Mucosa of rectum (tissue), 2 donors: ENCODE measurements around the gene XRN1.
"Not testable (repeated sequence)": the region's sequence is repeated elsewhere in the genome, so short reads cannot be mapped to it uniquely, and the experiment has no call there.

Source experiments
- H3K27ac ChIP-seq, 2 donors: one replicate each; pipeline ENCODE4 v1.7.0; 2013; ENCODE audit warnings: inconsistent platforms in 2 of 2, low read depth in 2 of 2, low read length in 2 of 2
- H3K27me3 ChIP-seq, 2 donors: one replicate each; pipeline ENCODE4 v1.7.0; 2013; ENCODE audit warnings: low read length in 2 of 2; ENCODE audit not compliant: control insufficient read depth in 2 of 2, insufficient read depth in 2 of 2
- H3K36me3 ChIP-seq, 2 donors: one replicate each; pipeline ENCODE4 v1.7.0; 2013; ENCODE audit warnings: low read length in 2 of 2; ENCODE audit not compliant: control insufficient read depth in 2 of 2, insufficient read depth in 2 of 2
- H3K4me1 ChIP-seq, 2 donors: one replicate each; pipeline ENCODE4 v1.7.0; 2013; ENCODE audit warnings: low read length in 2 of 2, mild to moderate bottlenecking in 1 of 2; ENCODE audit not compliant: control insufficient read depth in 2 of 2, insufficient read depth in 2 of 2
- H3K4me3 ChIP-seq, 2 donors: one replicate each; pipeline ENCODE4 v1.7.0; 2013; ENCODE audit warnings: low read length in 2 of 2
- H3K9ac ChIP-seq, 2 donors: one replicate each; pipeline ENCODE4 v1.7.0; 2013; ENCODE audit warnings: low read length in 2 of 2, low read depth in 1 of 2, mild to moderate bottlenecking in 1 of 2
- H3K9me3 ChIP-seq, 2 donors: one replicate each; pipeline ENCODE4 v1.7.0; 2013; ENCODE audit warnings: low read length in 2 of 2; ENCODE audit not compliant: control insufficient read depth in 2 of 2
- donor health status: healthy.
- donor health status: Normal muscosa, but diverticular disease.

Gene XRN1

DNA sequence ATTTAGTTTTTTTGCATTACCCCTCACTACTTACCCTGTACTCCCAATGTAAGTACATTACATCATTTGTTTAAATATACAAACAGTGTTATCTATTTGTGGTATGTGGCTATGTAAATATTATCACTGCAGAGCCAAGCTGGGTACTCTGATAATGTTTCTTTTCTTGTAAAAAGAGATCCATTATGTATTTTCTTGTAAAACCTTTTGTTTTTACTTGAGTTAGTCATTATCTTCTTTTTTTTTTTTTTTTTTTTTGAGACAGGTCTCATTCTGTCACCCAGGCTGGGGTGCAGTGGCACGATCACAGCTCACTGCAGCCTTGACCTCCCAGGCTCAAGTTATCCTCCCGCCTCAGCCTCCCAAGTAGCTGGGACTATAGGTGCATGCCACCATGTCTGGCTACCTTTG is 131.9 kb downstream of the XRN1 start:
- H3K9ac ChIP-seq, H3K27ac ChIP-seq, H3K4me3 ChIP-seq, H3K27me3 ChIP-seq, H3K9me3 ChIP-seq, H3K4me1 ChIP-seq: not testable (repeated sequence)
- peaks cover 24 to 35% of the 10 kb centered on the region in 2 donors for H3K36me3 ChIP-seq

DNA sequence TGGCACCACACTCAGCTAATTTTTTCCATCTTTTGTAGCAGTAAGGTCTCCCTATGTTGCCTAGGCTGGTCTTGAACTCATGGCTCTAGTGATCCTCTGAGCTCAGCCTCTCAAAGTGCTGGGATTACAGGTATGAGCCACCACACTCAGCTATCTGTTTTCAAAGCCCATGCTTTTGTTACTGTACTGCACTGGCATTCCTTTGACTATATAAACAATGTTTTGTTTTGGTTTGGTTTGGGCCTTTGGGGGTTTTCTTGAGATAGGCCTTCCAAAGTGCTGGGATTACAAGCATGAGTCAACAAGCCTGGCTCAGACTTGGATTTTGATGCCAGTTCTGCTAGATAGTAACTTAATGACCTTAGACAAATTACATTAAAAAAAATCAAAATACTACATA is 132.8 kb downstream of the XRN1 start:
- Histone ChIP-seq H3K27ac (no peak overlapping the region), H3K4me1 (no peaks in the 10 kb centered on the region), H3K27me3 (no peaks in the 10 kb centered on the region), H3K9me3 (no peaks in the 10 kb centered on the region), H3K9ac (no peak overlapping the region), H3K4me3 (no peak overlapping the region), H3K36me3 (peaks cover 30 to 40% of the 10 kb centered on the region in 2 donors)

DNA sequence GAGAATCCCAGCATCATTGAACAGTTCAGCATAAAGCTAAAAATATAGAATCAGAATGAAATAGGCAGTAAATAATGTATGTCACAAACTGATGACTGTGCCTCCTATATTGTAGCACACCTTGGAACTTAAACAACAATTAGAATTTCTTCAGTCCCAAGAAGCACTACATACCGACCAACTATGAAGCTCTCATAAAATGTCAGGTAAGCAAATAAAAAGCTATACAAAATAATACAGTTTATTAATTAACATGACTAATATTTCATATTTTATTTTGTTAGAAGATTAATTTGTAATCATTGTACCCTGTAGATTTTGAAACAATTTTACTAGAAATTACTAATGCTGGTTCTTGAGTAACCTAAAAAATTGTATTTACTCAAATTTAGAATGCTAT is 137.4 kb downstream of the XRN1 start:
- Histone ChIP-seq H3K36me3 (peaks cover 21 to 28% of the 10 kb centered on the region in 2 donors), H3K4me1 (no peaks in the 10 kb centered on the region), H3K9me3 (no peaks in the 10 kb centered on the region), H3K27ac (no peak overlapping the region), H3K27me3 (no peaks in the 10 kb centered on the region), H3K4me3 (no peak overlapping the region), H3K9ac (no peak overlapping the region)

DNA sequence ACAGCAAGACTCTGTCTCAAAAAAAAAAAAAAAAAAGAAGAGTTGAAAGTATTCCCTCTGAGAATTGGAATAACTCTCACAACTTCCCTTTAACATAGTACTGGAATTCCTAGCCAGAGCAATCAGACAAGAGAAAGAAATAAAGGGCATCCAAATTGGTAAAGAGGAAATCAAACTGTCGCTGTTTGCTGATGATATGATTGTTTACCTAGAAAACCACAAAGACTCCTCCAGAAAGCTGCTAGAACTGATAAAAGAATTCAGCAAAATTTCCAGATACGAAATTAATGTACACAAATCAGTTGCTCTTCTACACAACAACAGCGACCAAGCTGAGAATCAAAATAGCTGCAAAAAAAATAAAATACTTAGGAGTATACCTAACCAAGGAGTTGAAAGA is 145.0 kb downstream of the XRN1 start:
- H3K27me3 ChIP-seq, H3K27ac ChIP-seq, H3K9ac ChIP-seq, H3K4me3 ChIP-seq, H3K36me3 ChIP-seq, H3K4me1 ChIP-seq, H3K9me3 ChIP-seq: not testable (repeated sequence)

DNA sequence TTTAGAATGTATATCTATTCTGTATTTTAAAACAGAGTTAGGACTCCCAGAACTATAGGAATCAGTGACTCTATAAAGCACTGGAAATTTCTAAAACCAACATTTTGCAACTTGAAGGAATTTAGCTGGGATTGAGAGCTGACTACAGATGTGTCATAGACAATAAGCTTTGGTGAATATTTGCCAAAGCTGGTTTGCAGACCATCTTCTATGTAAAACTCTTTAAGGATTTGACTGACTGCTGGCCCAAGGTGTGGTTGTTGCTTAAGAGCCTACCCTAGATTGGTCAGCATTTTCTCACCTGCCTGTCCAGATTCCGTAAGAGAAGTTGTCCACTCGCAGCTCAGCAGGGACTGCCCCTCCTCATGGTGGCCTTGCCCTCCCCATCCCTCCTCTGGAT is 149.2 kb downstream of the XRN1 start:
- Histone ChIP-seq H3K27ac (no peak overlapping the region), H3K27me3 (no peaks in the 10 kb centered on the region), H3K36me3 (no peaks in the 10 kb centered on the region), H3K9ac (no peak overlapping the region), H3K4me3 (no peak overlapping the region), H3K4me1 (no peaks in the 10 kb centered on the region), H3K9me3 (peaks cover 0 to under 1% of the 10 kb centered on the region in 2 donors)

DNA sequence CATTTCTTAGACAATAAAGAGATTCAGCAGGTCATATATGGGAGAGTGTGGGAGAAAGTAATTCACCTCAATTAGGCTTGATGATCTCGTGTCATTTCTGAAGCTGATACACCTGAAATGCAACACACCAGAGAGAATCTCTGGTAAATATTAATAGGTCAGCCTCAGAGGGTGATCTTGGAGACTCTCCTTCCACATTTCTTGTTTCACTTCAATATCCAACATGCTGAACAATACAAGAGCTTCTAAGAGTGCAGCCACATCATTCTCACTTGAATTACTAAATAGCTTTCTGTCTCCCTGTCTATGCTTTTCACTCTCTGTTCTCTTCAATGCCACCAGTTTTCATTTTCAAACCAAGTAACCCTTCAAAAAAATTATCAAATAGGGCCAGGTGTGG is 151.3 kb downstream of the XRN1 start:
- Histone ChIP-seq H3K27me3 (no peaks in the 10 kb centered on the region), H3K4me1 (no peaks in the 10 kb centered on the region), H3K27ac (no peak overlapping the region), H3K9ac (no peak overlapping the region), H3K9me3 (no peaks in the 10 kb centered on the region), H3K4me3 (no peak overlapping the region), H3K36me3 (no peaks in the 10 kb centered on the region)

DNA sequence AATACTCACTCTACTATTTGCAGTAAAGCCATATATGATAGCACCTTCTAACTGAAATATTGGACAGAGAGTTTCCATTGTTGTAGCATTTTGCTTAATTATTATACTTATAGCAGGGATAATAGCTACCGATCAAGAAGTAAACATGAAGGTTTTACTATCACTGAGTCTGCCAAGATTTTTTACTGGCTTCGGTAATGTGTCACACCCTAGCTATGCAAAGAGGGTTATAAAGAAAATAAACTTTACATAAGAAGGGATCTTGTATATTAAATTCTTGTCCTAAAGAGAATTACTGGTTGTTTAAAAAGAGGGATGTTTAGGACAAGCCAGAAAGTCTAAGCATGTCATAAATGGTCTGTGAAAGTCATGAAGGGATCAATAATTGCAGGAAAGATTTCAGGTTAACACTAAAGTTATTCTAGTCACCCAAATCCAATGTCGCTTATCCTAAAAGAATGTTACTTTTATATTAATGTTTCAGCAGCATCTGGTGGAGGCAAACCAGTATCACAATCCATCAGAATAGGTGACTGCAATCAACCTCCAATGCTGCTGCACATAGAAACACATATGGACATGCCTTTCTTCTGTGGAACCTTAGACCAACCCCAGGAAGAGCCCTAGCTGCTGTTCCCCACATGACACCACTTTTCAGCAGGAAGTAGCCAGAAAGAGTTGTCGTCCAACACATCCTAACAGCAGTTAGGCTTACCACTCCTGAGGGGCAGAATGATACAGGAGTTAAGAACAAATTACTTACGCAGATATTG is 159.8 kb downstream of the XRN1 start:
- Histone ChIP-seq H3K9ac (no peak overlapping the region), H3K27ac (no peak overlapping the region), H3K27me3 (no peaks in the 10 kb centered on the region), H3K4me3 (no peak overlapping the region), H3K4me1 (no peaks in the 10 kb centered on the region), H3K36me3 (no peaks in the 10 kb centered on the region), H3K9me3 (peaks cover 0 to 4% of the 10 kb centered on the region in 2 donors)

DNA sequence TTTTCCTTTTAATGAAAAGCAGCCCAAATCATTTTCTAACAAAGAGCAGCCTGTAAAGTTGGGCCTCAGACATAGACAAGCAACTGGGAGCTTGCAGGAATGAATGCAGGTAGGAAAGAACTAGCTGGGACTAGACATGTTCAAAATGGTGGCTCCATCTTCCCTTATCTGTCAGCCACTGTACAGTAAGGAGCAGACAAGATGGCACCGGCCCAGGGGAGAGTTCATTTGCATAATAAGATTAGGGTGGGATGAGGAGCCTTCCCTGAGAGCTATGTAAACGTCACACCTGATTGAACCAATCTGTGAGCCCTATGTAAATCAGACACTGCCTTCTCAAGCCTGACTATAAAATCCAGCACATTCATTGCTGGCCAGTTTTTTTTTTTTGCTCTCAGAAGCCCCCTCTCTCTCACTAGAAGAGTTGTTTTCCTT is 162.7 kb downstream of the XRN1 start:
- H3K9ac ChIP-seq = no peak overlapping the region
- H3K4me3 ChIP-seq = no peak overlapping the region
- H3K27ac ChIP-seq = no peak overlapping the region
- peaks cover 0 to 4% of the 10 kb centered on the region in 2 donors for H3K9me3 ChIP-seq
- no peaks in the 10 kb centered on the region for H3K27me3 ChIP-seq
- no peaks in the 10 kb centered on the region for H3K36me3 ChIP-seq
- H3K4me1 ChIP-seq = no peaks in the 10 kb centered on the region

DNA sequence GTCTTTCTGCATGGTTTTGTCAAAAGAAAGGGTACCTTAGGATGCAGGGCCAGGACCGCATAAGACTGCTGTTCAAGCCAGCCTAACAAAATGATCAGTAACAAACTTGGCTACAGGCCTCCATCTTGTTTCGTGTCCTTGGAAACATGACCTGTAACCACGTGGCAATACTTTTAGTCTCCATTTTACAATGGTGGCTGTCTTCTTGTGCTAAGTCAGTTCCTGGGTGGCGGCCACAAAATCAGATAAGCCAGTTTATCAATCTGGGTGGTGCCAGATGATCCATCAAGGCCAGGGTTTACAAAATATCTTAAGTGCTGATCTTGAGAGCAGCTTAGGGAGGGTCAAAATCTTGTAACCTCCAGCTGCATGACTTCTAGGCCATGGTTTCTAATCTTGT is 165.3 kb downstream of the XRN1 start:
- Histone ChIP-seq H3K27me3 (no peaks in the 10 kb centered on the region), H3K9me3 (no peaks in the 10 kb centered on the region)

DNA sequence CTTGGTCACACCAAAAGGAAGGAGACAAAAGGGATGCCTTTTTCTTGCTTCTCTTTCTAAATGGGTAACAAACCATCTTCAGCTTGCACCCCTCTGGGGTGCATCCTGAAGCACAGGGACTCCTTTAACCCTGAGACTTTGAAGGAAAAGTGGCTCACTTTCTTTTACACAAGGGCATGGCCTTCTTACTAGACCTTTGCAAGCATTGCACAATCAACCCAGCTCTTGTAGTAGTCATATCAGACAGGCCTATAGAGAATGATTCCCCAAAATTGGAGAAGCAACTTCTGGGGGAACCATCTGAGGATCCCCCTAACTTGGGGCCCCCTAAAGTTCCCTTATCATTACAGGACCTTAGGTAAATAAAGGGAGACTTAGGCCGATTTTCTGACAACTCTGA is 166.4 kb downstream of the XRN1 start:
- H3K9ac ChIP-seq = no peak overlapping the region
- no peak overlapping the region for H3K4me3 ChIP-seq
- H3K27ac ChIP-seq = no peak overlapping the region
- H3K9me3 ChIP-seq = no peaks in the 10 kb centered on the region
- H3K36me3 ChIP-seq = no peaks in the 10 kb centered on the region
- H3K4me1 ChIP-seq = no peaks in the 10 kb centered on the region
- H3K27me3 ChIP-seq = no peaks in the 10 kb centered on the region

More for the DNA sequence above, 165.3 kb downstream of the XRN1 start:
- H3K36me3 ChIP-seq = no peaks in the 10 kb centered on the region
- no peak overlapping the region for H3K9ac ChIP-seq
- no peak overlapping the region for H3K27ac ChIP-seq
- H3K4me3 ChIP-seq = no peak overlapping the region
- no peaks in the 10 kb centered on the region for H3K4me1 ChIP-seq
